ENCODE measurements around the gene LMBRD1.

LMBRD1 gene

DNA sequence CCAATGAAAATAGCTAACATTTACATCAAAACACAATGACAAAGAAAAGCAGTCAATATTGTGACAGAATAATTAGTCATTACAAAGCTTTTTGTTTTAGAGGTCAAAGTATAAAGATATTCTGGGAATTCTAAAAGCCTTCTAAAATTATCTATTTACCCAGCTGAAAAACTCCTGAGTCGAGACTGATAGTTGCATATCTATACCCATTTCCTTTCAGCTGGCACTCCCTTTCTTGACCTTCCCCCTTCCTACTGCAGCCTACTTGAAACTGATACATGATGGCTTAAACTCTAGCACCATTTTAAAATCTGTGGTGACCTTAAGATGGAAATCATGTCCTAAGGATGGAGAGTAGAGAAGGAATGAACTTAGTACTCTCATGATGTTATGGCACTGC lies 38.6 kb downstream of the LMBRD1 start:
- TF ChIP-seq, protein P1, sequence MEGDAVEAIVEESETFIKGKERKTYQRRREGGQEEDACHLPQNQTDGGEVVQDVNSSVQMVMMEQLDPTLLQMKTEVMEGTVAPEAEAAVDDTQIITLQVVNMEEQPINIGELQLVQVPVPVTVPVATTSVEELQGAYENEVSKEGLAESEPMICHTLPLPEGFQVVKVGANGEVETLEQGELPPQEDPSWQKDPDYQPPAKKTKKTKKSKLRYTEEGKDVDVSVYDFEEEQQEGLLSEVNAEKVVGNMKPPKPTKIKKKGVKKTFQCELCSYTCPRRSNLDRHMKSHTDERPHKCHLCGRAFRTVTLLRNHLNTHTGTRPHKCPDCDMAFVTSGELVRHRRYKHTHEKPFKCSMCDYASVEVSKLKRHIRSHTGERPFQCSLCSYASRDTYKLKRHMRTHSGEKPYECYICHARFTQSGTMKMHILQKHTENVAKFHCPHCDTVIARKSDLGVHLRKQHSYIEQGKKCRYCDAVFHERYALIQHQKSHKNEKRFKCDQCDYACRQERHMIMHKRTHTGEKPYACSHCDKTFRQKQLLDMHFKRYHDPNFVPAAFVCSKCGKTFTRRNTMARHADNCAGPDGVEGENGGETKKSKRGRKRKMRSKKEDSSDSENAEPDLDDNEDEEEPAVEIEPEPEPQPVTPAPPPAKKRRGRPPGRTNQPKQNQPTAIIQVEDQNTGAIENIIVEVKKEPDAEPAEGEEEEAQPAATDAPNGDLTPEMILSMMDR (IDR thresholded peaks at IDR 0.05; ENCODE audit: low read depth, low read length, missing control alignments) = no peak
- in situ Hi-C loops (cut with HindIII; ENCODE audit: low pct_ligation_motif_present, low sequenced_read_pairs) = no loop called here
- no peak for DNase-seq
- Histone ChIP-seq H3K27ac (no peak overlapping the region), H3K27me3 (replicated peaks) (no peaks in the 10 kb centered on the region), H3K36me3 (replicated peaks) (no peaks in the 10 kb centered on the region), H3K4me3 (ENCODE audit: low read depth, low read length) (no peak overlapping the region)

DNA sequence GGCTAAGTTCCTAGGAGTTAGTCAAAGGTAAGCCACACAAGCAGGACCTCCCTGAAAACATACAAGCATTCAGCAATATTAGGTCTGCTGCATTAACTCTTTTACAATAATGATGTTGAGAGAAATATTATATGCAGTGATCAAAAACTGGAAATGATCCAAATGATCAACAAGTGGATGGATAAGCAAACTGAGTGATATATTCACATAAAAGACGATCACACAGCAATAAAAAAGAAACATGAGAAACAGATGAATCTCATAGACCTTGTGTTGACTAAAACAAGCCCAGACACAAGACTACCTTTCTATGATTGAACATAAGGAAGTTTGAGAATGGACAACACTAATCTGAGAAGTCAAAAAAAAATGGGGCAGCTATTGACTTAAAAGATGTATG lies 39.9 kb downstream of the LMBRD1 start:
- Histone ChIP-seq H3K27me3 (replicated peaks) (no peaks in the 10 kb centered on the region), H3K4me3 (ENCODE audit: low read depth, low read length) (no peak overlapping the region), H3K36me3 (replicated peaks) (no peaks in the 10 kb centered on the region), H3K27ac (no peak overlapping the region)
- no peak for DNase-seq
- TF ChIP-seq, protein P1 (IDR thresholded peaks at IDR 0.05; ENCODE audit: low read depth, low read length, missing control alignments) = no peak
- in situ Hi-C loops (cut with HindIII; ENCODE audit: low pct_ligation_motif_present, low sequenced_read_pairs) = no loop called here

- in situ Hi-C loops (cut with HindIII; ENCODE audit: low pct_ligation_motif_present, low sequenced_read_pairs) = no loop called here
- no peak for DNase-seq
- H3K27ac ChIP-seq = no peak overlapping the region
- no peak overlapping the region for H3K4me3 ChIP-seq (ENCODE audit: low read depth, low read length)
- TF ChIP-seq, protein P1 (IDR thresholded peaks at IDR 0.05; ENCODE audit: low read depth, low read length, missing control alignments) = no peak
- H3K36me3 ChIP-seq (replicated peaks) = no peaks in the 10 kb centered on the region
- no peaks in the 10 kb centered on the region for H3K27me3 ChIP-seq (replicated peaks)
Observed at GRCh38 chr6:69756366-69756765, 40.4 kb downstream of the LMBRD1 start.

- Histone ChIP-seq H3K27me3 (replicated peaks) (no peaks in the 10 kb centered on the region), H3K27ac (no peak overlapping the region), H3K36me3 (replicated peaks) (no peaks in the 10 kb centered on the region), H3K4me3 (ENCODE audit: low read depth, low read length) (no peak overlapping the region)
- TF ChIP-seq, protein P1 (IDR thresholded peaks at IDR 0.05; ENCODE audit: low read depth, low read length, missing control alignments) = no peak
- no peak for DNase-seq
- in situ Hi-C loops (cut with HindIII; ENCODE audit: low pct_ligation_motif_present, low sequenced_read_pairs) = no loop called here
Observed at GRCh38 chr6:69735027-69735426, 61.8 kb downstream of the LMBRD1 start.

- TF ChIP-seq, protein P1 (IDR thresholded peaks at IDR 0.05; ENCODE audit: low read depth, low read length, missing control alignments) = peak; percentile 10
- in situ Hi-C loops (cut with HindIII; ENCODE audit: low pct_ligation_motif_present, low sequenced_read_pairs) = no loop called here
- no peak overlapping the region for H3K4me3 ChIP-seq (ENCODE audit: low read depth, low read length)
- DNase-seq = no peak
- H3K27ac ChIP-seq = no peak overlapping the region
- no peaks in the 10 kb centered on the region for H3K36me3 ChIP-seq (replicated peaks)
- H3K27me3 ChIP-seq (replicated peaks) = no peaks in the 10 kb centered on the region
Observed at GRCh38 chr6:69732640-69733039, 64.2 kb downstream of the LMBRD1 start.

DNA sequence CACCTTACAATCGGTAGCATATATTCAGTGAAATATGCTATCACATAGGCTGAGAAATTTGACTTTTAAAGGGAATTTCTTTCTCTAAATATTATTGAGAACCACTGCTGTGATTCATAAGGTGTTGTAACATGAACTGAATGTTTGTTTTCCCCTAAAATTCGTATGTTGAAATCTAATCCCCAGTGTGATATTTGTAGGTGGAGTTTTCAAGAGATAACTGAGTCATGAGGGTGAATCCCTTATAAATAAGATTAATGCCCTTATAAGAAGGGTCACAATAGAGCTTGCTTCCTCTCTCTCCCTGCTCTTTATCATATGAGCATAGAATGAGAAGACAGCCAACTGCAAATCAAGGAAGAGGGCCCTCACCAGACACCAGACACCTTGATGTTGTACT lies 64.8 kb downstream of the LMBRD1 start:
- TF ChIP-seq, protein P1 (IDR thresholded peaks at IDR 0.05; ENCODE audit: low read depth, low read length, missing control alignments) = no peak

More for the DNA sequence above, 64.8 kb downstream of the LMBRD1 start:
- no peak for DNase-seq
- Histone ChIP-seq H3K27ac (no peak overlapping the region), H3K36me3 (replicated peaks) (no peaks in the 10 kb centered on the region), H3K4me3 (ENCODE audit: low read depth, low read length) (no peak overlapping the region), H3K27me3 (replicated peaks) (no peaks in the 10 kb centered on the region)
- in situ Hi-C loops (cut with HindIII; ENCODE audit: low pct_ligation_motif_present, low sequenced_read_pairs) = no loop called here
